A673 (cell line): ENCODE data around the gene ESPNL.

Source experiments
- EZH2 ChIP-seq: fragments of 200-600 bp; sonication (generic); IDR thresholded peaks from 2 replicates; pipeline ENCODE4 v1.6.1; 2017; ENCODE audit warnings: borderline replicate concordance, low read depth, mild to moderate bottlenecking, mixed read lengths, antibody characterized with exemption, low read length; ENCODE audit not compliant: poor library complexity, severe bottlenecking
- TF ChIP-seq, protein P1 (sequence below): fragments of 300-800, 200-600 bp; sonication (generic); conservative IDR thresholded peaks from 2 replicates; pipeline ENCODE4 v1.5.1; 2017; ENCODE audit warnings: low read depth, mild to moderate bottlenecking, antibody characterized with exemption, low read length, moderate library complexity, mixed read lengths

DNA sequence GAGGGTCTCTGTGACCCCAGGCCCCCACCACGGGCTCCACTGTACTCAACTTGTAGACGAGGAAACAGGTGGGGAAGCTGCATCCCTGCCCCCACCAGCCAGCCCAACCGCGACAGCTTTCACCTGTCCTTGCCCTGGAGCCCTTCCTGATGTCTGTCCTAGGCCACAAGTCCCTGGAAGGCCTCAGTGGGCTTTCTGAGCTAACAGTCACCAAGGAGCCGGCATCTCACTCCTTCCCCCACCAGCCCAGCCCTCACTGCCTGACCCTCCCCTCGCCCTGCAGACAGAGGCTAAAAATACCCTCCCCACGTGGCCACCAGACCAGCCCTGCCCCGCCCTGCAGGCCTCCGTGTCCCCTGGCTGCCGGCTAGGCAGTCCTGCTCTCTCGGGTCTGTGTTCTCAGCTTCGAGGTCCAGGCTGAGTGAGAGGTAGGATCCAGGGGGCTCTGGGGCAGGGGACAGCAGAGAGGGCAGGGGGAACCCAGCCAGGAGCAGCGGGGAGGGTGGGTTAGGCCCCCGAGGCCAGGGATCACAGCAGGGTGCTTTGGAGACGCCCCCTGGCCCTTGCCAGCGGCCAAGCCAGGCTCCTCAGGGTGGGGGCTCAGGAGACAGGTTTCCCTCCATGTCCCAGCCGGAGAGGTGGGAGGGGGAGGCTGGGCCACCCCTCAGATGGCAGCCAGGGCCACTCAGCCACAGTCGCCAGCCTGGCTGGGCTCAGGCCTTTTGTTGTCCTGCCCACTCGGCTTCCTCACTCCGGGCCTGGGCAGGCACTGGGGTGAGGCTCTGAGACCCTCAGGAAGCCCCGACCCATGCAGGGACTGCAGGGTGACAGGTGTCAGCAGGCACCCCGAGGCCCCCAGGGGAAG is 38.4 kb downstream of the ESPNL start, which contains the start of gene KLHL30:
- TF ChIP-seq, protein P1, sequence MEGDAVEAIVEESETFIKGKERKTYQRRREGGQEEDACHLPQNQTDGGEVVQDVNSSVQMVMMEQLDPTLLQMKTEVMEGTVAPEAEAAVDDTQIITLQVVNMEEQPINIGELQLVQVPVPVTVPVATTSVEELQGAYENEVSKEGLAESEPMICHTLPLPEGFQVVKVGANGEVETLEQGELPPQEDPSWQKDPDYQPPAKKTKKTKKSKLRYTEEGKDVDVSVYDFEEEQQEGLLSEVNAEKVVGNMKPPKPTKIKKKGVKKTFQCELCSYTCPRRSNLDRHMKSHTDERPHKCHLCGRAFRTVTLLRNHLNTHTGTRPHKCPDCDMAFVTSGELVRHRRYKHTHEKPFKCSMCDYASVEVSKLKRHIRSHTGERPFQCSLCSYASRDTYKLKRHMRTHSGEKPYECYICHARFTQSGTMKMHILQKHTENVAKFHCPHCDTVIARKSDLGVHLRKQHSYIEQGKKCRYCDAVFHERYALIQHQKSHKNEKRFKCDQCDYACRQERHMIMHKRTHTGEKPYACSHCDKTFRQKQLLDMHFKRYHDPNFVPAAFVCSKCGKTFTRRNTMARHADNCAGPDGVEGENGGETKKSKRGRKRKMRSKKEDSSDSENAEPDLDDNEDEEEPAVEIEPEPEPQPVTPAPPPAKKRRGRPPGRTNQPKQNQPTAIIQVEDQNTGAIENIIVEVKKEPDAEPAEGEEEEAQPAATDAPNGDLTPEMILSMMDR = no peak
- no peak for TF ChIP-seq EZH2
